SW 1271 (cell line): ENCODE measurements around the gene AKAP13.
A peak's percentile ranks its signal among the peaks of the same experiment; 100 is the strongest.
"Not testable (repeated sequence)": the region's sequence is repeated elsewhere in the genome, so short reads cannot be mapped to it uniquely, and the experiment has no call there.

Experiments
- DNase-seq, 2 experiments: peaks; one replicate each; lab custom pipeline; 2025; lab: John Stamatoyannopoulos, UW

AKAP13 gene

GRCh38 chr15:85480923-85481322, 100.5 kb downstream of the AKAP13 start:
- no peak for DNase-seq

DNA sequence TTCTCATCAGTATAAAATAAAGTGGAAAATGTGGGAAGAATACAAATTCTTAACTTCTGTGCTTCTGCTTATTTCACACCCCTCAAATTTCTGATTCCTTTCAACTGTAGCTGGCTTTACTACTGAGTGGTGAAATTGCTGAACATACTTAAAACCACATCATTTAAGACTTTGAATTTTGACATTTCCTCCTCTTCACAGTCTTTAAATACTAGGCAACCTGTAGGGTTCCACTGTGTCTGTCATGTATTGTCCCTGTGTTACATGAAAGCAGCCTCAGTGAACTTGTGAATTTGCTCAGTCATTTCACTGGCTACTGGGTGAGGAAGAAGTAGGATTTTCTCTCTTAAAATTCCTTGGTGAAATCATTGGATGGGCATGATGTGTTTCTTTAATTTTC, 101.1 kb downstream of the AKAP13 start:
- DNase-seq = not testable (repeated sequence)

DNA sequence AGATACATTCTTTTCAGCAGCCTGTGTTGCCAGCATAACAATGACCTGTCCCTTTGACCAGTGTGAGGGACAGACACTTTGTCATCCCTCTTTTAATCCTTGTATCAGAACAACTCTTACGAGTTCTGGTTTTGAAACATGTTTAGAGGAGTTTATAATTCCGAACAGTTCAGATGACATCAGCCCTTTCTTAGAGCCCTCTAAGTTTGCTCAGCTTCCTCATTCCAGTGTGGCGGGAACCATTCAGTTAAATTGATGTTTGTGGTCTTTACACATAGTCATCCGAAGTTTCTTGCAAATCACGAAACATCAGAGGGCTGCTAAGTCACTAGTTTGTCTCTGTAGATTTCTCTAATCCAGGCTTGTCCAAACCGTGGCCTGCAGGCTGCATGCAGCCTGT, 102.5 kb downstream of the AKAP13 start:
- no peak for DNase-seq

GRCh38 chr15:85483955-85484354, 103.6 kb downstream of the AKAP13 start:
- not testable (repeated sequence) for DNase-seq

DNA sequence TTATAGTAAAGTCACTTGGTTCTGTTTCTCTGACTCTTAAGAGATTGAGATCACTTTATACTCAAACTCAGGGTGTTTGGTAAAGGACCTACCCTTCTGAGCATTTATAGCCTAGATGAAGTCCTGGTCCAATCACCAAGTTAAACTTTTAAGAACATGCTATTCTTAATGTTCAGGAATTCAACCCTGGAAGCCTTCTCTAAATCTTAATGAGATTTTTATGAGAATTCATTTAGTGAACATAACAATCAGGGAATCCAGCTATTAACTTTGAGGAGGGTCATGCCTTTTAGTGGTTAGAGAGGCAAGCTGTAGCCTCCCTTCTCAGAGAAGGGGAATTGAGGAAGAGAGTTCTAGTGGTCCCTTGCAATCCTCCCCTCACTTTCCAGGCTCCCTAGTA, 104.5 kb downstream of the AKAP13 start:
- not testable (repeated sequence) for DNase-seq

GRCh38 chr15:85485956-85486567, 105.7 kb downstream of the AKAP13 start:
- peak in 1 of 2 experiments; percentile 83 for DNase-seq

DNA sequence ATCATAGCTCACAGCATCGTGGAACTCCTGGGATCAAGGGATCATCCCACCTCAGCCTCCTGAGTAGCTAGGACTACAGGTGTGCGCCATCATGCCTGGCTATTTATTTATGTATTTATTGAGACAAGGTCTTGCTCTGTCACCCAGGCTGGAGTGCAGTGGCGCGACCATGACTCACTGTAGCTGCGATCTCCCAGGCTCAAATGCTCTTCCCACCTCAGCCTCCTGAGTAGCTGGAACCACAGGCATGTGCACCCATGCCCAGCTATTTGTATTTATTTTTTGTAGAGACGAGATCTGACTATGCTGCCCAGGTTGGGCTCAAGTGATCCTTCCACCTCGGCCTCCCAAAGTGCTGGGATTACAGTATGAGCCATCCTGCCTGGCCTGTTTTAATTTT, 107.4 kb downstream of the AKAP13 start:
- not testable (repeated sequence) for DNase-seq

- DNase-seq = no peak
Observed at GRCh38 chr15:85488997-85489396, 108.6 kb downstream of the AKAP13 start.

GRCh38 chr15:85489773-85490493, 109.5 kb downstream of the AKAP13 start:
- no peak for DNase-seq

- no peak for DNase-seq
Observed at GRCh38 chr15:85490856-85491255, 110.5 kb downstream of the AKAP13 start.

GRCh38 chr15:85491691-85492090, 111.3 kb downstream of the AKAP13 start:
- no peak for DNase-seq

- no peak for DNase-seq
Observed at GRCh38 chr15:85492406-85492805, 112.0 kb downstream of the AKAP13 start.

- no peak for DNase-seq
Observed at GRCh38 chr15:85493260-85493659, 112.9 kb downstream of the AKAP13 start.

DNA sequence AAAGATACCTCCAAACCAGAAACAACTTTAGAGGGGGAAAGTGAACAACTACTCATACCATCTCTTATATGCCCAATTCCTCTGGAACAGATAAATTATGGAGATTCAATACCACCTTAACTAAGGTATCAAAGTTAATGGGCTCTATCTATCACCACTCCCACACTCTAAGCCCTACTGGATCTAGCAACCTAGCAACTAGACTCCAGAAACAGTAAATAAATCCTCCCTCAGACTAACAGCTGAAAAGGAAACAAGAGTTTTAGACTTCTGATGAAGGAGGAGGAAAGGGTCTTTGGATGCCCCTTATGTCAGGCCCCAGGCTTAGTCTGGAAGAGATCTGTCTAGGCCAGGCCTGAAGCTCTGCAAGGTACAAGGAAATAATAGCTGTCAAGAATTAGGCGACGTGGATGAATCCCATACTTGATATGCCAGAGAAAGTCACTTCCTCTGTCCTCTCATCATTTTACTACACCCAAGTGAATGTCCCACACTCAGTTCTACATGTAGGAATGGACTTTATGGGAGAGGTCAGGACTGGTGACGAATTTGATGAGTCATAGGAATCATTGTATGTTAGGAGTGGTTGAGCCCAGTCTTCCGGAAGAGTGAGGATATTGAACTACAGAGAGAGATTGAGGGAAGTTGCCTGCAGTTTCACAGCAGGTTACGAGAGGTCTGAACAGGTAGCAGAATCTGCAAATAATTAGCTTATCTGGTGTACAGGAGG, 113.8 kb downstream of the AKAP13 start:
- peak; percentile 91 to 98 for DNase-seq

- DNase-seq = no peak
Observed at GRCh38 chr15:85495096-85495495, 114.7 kb downstream of the AKAP13 start.

DNA sequence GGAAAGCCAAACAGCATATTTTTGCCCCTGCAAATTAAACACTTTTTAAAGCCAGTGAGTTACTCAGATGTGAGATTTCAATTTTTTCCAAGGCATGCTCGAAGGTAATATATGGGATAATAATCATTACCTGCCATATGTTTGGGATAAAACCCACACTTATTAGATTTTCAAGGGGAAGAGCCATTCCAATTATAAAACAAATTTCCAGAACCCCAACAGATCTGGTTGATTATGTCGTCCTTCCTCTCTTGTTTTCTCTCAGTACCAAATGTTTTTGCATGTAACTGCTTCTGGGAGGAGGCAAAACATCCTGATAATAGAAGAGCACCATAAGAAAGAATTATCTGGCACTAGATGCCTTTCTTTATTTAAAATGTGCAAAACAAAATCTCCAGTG, 115.1 kb downstream of the AKAP13 start:
- DNase-seq = no peak

DNA sequence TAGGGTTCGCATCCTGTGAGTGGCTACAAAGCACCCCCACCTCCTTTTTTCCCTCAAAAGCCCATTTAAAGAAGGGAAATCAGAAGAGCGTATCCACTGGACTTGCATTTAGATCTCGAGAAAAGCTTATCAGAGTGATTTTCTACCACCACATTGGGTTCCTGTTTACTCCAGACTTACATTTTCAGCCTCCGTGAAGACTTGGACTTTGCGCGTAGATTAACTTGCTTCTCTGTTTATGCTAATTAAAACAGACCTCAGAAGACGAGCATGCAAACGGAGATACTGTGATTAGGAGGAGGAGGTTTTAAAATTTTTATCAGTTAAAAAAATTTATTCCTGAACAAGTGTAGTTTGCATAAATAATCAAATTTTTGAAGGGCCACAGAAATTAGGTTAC, 115.7 kb downstream of the AKAP13 start:
- DNase-seq = no peak

- no peak for DNase-seq
Observed at GRCh38 chr15:85496551-85497171, 116.3 kb downstream of the AKAP13 start.

DNA sequence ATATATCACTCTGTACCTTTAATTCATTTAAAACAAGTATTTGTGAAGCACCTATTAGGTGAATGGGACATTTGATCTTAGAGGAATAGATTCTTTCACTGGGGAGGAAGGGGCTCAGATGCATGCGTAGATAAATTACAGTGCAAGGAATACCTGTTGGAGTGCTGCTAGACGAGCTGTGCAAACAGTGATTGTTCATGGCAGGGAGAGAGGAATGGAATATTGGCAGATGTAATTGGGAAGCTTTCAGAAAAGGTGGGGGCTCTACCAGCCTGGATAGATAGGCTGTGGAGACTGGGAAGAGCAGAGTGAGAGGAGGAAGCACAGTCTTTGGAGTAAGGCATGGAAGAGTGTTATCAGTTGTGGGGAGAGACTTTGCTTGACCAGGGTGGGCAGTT, 116.8 kb downstream of the AKAP13 start:
- DNase-seq = no peak

GRCh38 chr15:85498471-85498870, 118.1 kb downstream of the AKAP13 start:
- no peak for DNase-seq

DNA sequence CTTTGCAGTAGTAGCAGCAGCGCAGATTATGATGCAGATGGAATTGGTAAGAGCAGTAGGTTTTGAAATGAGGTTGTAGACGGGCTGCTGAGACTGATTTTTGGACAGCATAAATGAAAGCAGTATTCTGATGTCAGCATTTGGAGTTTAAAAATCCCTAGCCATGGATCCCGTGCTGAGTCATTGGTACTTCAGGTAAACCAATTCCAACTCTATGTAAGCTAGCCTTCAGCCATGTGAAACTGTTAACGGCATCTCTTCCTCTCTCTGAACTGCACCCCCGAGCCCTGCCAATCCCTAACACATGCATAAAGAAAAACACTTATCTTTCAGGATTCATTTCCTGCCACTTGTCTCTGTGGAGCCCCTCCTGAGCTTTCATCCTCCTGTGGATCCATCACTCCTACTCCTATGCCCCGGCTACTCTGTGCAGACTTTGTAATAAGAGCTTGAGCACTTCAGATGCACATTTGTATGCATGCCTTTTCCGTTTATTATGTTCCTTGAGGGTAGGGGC, 119.0 kb downstream of the AKAP13 start:
- DNase-seq = no peak

DNA sequence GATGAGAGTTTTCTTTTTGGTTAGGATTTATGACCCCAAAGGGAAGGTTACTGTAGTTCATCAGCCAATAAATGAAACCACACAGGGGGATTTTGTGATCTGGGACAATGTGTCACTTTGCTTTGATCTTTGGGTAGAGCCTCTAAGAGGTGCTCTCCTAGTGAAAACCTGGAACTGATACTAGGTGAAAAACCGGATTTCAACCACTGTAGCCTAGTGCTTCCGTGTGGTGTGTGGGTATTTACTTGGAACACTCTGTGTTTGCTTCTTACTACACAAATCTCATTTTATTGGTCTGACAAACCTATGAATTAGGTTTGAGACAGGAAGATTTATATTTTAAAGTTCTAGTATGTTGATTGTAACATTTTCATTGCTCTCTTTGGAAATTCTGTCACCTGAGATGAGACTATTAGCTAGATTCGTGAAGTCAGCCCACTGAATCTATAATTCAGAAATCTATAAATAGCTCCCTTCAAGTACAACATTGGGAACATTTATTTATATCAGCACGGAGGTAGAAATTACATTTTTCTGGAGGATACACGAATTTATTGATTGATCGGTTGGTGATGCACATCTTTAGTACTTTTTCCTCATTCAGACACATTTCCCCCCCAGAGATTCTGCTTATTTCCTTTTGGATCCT, 119.8 kb downstream of the AKAP13 start:
- DNase-seq = no peak
